ENCODE data around the gene HMGA1.

Gene HMGA1

GRCh38 chr6:34288581-34288980 is 51.9 kb downstream of the HMGA1 start:
- H3K27ac ChIP-seq, result no peak overlapping the region
- TF ChIP-seq CTCF (conservative IDR thresholded peaks at IDR 0.05) (no peak), ZFX (IDR thresholded peaks at IDR 0.05) (no peak)

- TF ChIP-seq ZFX (IDR thresholded peaks at IDR 0.05) (no peak), CTCF (conservative IDR thresholded peaks at IDR 0.05) (no peak)
- H3K27ac ChIP-seq, result no peak overlapping the region
Observed at GRCh38 chr6:34289137-34289536, 52.5 kb downstream of the HMGA1 start.

GRCh38 chr6:34292954-34293353 is 56.3 kb downstream of the HMGA1 start:
- no peak overlapping the region for H3K27ac ChIP-seq
- TF ChIP-seq ZFX (IDR thresholded peaks at IDR 0.05) (no peak), CTCF (conservative IDR thresholded peaks at IDR 0.05) (no peak)

GRCh38 chr6:34295721-34296120 is 59.0 kb downstream of the HMGA1 start:
- no peak overlapping the region for H3K27ac ChIP-seq
- TF ChIP-seq CTCF (conservative IDR thresholded peaks at IDR 0.05), result no peak
- no peak for TF ChIP-seq ZFX (IDR thresholded peaks at IDR 0.05)

Measured in C4-2B (cell line).